Hypothalamus (tissue), 51 donors: ENCODE results near the gene MLLT6.

ENCODE experiments used
- DNase-seq, 51 donors: peaks; one replicate each; lab custom pipeline; 2025; lab: John Stamatoyannopoulos, UW

MLLT6 gene

GRCh38 chr17:38739305-38739704 lies 34.2 kb downstream of the MLLT6 start:
- DNase-seq: no peak

DNA sequence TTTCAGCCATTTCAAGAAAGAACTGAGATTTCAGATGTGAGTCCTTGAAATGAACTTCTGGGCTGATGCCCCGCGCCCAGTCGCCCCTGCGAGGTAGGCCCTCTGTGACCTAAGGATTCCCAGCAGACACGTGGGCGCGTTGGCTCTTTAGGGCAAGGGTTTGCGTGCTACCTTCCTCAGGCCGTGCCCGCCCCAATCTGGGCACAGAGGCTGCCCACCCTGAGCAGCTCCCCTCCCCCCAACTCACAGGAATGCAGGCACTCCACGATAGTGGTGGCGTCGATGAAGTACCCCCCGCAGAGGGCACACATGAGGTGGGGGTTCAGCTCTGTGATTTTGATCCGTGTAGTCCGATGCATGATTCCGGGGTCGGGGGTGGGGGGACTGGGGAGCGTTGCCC lies 35.0 kb downstream of the MLLT6 start:
- DNase-seq: no peak

DNA sequence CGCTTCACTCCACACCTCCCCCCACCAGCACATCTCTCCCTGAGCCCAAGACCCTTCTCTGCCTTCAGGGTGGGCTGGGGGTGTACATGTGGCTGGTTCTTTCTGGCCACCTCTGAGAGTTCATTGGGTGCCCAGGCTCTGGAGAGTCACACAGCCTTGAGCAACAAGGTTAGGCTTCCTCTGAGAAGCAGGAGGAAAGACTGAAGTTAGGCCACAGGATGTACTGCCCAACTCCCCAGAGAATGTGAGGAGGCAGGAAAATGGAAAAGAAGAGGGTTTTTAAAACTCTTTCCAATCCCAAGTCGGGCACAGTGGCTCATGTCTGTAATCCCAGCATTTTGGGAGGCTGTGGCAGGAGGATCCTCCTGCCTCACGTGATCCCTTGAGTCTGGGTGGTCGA lies 35.7 kb downstream of the MLLT6 start:
- DNase-seq: no peak

DNA sequence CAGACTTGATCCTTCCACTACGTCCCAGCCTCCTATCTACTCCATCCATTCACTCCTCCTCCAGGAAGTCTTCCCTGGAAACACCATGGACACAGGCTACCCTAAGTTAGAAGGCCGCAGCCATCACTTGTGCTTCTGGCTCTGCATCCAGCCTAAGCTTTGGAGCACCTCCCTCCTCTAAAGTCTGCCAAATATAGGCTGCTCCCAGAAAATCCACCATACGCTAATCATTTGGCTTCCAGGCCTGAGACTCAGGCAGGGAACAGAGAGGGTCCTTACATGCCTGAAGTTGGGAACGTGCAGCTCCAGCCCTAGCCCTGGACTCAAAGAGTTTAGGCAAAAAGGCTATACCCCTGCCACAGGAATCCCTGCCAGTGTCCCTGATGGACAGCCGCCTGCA lies 36.4 kb downstream of the MLLT6 start:
- DNase-seq: no peak

DNA sequence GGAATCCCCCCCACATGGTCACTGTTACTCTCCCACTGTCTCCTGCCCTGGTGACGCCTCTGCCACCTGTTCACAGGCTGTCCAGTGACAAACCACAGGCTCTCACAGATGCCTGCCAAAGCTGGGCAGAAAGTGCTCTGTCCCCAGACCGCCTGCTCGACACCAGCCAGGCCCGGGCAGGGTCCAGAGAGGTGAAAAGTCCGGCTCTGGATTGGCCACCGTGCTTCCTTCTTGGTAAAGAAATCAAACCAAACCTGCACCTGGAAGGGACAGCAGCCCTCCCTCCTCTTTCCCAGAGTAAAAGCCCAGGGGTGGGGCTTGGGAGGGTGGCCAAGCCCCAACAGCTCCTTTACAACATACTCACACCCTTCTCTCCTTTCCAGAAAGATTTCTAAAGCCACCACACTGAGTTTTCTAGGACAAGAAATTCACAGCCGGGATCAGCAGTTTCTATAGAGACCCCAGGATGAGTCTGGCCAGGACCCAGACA lies 36.9 kb downstream of the MLLT6 start:
- DNase-seq: no peak

- DNase-seq: peak in 6 of 51 donors; percentile 30 to 62 (median 36)
Measured at GRCh38 chr17:38742411-38743308, 37.6 kb downstream of the MLLT6 start.

DNA sequence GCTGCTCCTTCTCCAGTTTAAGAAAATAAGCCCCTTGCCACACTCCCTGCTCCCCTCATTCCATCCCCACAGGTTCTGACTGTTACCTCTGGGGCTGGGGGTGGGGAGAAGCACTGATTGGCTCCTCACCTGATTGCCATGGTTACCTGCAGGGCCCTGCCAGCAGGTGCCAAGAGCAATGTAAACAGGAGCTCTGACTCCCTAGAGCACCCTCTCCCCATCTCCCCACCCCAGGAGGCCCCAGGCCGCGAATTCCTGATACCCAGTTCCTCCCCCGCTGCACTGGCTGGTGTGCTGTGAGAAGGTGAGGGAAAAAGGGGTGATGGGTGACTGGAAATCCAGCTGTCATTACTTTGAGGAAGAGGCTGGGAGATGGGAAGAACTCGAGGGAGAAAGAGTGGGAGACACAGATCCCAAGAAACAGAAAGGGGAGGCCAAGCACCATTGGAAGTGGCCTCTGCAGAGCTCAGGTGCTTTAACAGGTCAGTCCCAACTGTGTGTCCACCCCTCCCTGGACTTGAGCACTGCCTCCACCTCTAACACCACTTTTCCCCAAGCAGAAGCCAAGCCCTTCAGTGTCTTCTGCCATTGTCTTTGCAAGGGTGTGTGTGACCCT lies 38.6 kb downstream of the MLLT6 start:
- DNase-seq: peak in 2 of 51 donors; percentile 17 to 23

GRCh38 chr17:38745545-38745944 lies 40.5 kb downstream of the MLLT6 start:
- no peak for DNase-seq

GRCh38 chr17:38746004-38746848 lies 41.2 kb downstream of the MLLT6 start:
- no peak for DNase-seq

DNA sequence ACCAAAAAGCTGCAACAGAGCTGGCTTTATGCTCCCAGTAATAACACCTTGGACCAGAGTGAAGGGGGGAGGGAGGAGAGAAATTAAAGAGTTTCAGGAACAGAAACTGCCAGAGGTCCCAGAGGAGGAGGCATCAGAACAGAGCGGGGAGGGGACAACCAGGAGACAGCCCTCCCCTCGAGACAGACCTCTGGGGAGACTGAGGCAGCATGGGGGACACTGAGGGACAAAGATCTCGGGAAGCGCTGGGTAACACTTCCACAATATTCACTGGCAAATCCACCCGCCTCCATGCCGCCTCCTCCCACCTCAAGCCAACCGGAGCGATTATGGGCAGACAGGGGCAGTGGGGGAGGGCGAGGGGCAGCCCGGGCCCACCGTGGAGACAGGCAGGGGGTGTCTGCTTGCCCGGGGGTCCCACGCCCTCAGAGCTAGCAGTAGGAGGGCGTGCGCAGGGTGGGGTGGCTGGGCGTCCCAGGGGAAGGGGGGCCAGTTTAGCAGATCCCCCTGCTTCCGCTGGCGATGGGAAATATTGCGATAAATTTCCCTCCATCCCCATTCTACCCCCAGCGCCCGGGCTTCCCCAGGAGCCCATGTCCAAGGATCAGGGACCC lies 41.9 kb downstream of the MLLT6 start:
- no peak for DNase-seq

GRCh38 chr17:38747463-38748148 lies 42.5 kb downstream of the MLLT6 start:
- DNase-seq: peak in 3 of 51 donors; percentile 20 to 56 (median 47)

GRCh38 chr17:38748149-38748891 lies 43.2 kb downstream of the MLLT6 start, which contains the start of gene PCGF2:
Gene PCGF2 (minus strand): TSS chr17:38748336. CDS start chr17:38740402, 7,934 bp downstream.
- DNase-seq: peak in 42 of 51 donors; percentile 18 to 80 (median 60)

DNA sequence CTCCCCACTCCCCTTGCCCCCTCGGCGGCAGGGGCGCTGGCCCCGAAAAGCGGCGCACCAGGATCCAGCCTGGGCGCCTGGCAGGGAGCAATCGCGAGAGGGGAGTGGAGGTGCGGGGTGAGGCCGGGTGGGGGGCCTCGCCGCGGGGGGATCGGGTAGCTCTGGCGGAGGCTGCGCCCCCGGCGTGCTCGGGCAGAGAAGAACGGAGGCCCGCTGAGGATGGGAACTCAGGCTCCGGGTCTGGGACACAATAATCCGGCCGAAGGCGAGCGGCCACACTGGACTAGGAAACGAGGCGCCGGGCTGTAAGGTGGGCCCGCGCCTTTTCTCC lies 43.8 kb downstream of the MLLT6 start:
- DNase-seq: no peak

DNA sequence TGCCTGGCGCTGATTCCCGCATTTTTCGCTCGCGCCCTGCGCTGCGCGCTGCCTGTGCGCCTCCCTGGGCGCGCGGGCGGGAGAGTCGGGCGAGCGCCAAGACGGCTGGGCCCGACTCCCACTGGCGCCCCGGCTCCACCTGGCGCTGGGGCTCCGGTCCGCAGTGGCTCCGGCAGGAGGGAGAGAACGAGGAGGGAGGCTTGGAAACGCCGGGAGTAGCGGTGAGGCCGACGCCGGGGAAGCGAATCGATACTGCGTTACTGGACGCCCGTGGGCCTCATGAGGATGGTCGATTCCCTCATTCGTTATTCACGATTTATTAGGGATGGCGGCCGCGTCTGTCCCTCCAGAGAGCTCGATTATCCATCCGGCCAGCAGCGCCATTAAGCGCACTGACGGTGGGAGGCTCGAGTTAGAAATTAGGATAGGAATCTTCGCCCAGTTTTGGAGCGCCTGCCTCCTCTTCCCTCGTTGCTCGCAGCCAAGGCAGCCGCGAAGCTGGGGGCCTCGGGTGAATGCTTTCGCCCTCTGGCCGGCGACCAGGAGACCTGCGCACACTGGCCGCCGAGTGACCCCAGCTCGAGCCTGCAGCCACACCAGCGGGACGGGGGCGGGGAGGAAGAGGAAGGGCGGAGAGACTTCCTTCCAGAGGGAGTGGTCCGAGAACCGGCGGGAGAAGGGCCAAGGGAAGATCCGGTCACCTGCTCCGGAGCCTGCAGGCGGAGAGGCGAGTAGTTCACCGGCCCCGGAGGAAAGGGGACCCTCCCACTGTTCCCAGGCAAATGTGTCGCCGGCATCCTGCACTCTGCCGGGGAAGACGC lies 44.4 kb downstream of the MLLT6 start:
- DNase-seq: peak in 28 of 51 donors; percentile 12 to 59 (median 36)

GRCh38 chr17:38750044-38750311 lies 44.9 kb downstream of the MLLT6 start:
- no peak for DNase-seq

DNA sequence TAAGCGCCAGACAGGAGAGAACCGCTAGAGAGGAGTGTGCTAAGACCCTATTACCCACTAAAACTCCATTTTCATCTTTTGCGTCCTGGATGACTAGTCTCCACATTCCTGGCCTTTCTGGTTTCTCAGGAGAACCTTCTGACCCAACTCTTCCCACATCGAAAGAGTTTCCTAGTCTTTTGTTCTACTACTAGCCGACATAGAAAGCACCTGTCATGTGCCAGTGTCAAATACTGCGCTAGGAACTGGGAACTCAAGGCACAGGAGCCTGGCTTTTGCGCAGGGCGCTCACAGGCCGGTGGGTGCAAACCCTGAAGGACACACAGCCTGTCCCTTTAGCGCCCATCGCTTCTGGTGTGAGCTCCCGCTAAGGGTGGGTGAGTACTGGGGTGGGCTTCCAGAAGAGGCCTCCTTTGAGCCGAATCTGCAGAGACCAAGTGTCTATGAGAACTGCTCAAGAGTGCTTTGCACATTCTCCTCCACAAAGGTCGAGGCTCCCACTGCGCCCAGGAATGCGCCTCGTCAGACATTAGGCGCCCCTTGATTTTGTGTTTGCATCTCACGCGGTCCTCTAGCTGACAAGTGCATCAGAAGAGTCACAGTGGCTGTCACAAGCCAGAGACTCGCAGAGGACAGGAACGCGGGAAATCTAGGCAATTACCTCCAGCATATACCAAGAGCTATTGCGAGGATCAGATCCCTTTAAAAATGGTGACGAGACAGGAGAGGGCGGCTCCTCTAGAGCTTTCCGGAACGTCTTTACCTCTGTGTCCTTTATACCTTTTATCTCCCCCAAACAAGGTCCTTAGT lies 45.4 kb downstream of the MLLT6 start:
- DNase-seq: peak in 2 of 51 donors; percentile 18 to 47

- DNase-seq: peak in 1 of 51 donors; percentile 78
Measured at GRCh38 chr17:38751144-38751807, 46.2 kb downstream of the MLLT6 start.
